Stimulated activated CD8-positive, alpha-beta memory T cell treated with anti-CD3 and anti-CD28 coated beads, Interleukin-7, amount 100 ng/mL, for 1 hour (primary cell): Measurements from ENCODE around the gene SPDYE2B.
"Not testable (repeated sequence)": the region's sequence is repeated elsewhere in the genome, so short reads cannot be mapped to it uniquely, and the experiment has no call there.

Experiments used
- DNase-seq, 2 donors: peaks; one replicate each; pipeline ENCODE4 v3.0.0-alpha.2; 2020; ENCODE audit warnings: low read depth in 2 of 2

The SPDYE2B gene

DNA sequence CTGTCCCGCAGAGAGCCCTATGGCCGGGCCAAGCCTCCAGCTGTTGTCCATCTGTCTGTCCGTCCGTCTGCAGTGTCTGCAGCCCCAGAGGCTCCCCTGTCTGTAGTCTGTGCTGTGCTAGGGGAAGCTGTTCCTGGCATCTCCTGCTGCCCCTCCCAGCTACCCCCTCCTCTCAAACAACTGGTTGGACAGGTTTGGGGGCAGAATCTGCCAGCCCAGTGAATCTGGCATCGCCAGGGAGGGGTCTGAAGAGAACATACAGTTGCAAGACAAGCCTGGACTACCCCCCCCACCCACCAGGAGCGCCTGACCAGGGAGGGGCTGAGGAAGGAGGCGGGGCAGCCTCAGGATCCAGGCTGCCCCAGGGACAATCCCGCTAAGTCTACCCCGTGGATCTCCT lies 7.4 kb upstream of the SPDYE2B start, which contains the start of gene UPK3BL1:
Gene UPK3BL1 (minus strand): TSS at position 101 of the 400 bp plus-strand sequence. CDS start 50 bp downstream, at position 51.
- not testable (repeated sequence) for DNase-seq

DNA sequence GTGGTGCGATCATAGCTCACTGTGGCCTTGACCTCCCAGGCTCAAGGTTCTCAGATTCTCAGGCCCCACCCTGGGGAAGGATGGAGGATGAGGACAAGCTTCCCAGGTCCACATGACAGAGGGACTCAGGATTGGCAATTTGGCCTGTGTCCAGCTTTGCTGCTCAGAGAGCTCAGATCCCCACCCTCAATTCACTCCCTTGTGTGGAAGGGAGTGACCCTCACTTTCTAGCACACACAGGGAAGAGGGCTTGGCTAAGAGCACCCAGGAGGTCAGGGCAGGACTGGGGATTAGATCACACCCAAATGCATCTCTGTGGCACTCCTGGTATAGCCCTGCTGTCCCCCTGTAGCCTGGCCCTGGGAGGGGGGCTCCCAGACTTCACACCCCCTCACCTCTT lies 6.7 kb upstream of the SPDYE2B start:
- not testable (repeated sequence) for DNase-seq

DNA sequence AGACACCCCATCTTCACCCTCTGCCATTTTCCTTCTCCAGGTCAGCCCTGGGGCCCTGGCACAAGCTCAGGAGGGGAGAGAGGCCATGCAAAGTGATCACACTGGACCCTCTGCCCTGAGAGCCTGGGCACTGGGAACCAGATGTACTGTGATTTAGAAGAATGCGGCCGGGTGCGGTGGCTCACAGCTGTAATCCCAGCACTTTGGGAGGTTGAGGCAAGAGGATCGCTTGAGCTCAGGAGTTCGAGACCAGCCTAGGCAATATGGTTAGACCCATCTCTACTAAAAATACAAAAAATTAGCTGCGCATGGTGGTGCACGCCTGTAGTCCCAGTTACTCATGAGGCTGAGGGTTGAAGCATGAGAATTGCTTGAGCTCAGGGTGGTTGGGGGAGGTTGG lies 2.3 kb upstream of the SPDYE2B start:
- DNase-seq = not testable (repeated sequence)

DNA sequence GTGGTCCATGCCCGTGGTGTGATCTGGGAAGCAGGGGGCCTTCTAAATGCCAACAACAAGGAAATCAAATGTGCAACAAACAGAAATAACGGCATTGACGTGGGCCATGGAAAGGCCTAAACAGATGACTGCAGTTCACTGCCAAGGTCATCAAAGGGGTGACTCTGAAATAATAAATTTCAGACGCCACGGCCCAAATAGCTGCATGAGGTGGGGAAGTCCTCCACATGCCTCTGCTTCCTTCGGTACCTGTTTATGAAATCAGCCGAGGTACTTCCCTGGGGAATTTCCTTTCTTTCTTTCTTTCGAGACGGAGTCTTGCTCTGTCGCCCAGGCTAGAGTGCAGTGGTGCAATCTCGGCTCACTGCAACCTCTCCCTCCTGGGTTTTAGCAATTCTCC lies 14.6 kb downstream of the SPDYE2B start:
- DNase-seq = not testable (repeated sequence)

DNA sequence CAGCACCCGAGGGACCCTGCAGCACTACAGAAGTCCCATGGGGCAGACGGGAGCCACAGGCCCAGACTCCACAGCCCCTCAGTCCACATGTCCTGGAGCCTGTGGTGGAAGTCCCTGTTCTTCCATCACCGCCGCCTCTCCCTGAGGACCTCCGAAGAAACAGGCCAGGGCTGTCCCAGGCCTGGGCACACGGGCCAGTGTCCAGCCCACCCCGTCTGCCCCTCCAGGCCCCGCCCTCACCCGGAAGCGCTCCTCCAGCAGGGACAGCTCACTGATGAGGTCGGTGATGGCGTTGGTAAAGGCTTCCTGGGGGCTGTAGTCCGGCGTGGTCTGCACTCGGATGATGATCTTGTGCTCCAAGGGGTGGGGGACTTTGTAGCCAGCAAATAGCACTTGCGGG lies 16.7 kb downstream of the SPDYE2B start:
- DNase-seq = not testable (repeated sequence)

DNA sequence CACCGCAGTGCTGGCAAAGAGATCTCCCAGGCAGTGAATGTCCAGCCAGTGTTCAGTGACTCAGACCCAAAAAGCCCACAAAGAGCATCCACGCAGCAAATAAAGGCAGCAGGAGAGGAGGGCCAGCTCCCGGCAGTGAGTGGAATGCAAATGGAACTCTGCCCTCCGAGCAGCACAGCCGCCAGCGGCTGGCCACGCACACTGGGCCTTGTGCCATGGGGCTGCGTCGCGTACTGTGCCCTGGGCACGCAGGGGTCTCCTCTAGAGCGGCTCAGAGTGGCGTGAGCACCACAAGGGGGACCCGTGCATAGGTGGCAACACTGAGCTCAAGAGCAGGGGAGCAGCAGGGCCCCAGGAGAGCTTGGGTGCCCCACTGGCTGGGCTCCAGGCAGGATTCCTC lies 17.4 kb downstream of the SPDYE2B start:
- not testable (repeated sequence) for DNase-seq

DNA sequence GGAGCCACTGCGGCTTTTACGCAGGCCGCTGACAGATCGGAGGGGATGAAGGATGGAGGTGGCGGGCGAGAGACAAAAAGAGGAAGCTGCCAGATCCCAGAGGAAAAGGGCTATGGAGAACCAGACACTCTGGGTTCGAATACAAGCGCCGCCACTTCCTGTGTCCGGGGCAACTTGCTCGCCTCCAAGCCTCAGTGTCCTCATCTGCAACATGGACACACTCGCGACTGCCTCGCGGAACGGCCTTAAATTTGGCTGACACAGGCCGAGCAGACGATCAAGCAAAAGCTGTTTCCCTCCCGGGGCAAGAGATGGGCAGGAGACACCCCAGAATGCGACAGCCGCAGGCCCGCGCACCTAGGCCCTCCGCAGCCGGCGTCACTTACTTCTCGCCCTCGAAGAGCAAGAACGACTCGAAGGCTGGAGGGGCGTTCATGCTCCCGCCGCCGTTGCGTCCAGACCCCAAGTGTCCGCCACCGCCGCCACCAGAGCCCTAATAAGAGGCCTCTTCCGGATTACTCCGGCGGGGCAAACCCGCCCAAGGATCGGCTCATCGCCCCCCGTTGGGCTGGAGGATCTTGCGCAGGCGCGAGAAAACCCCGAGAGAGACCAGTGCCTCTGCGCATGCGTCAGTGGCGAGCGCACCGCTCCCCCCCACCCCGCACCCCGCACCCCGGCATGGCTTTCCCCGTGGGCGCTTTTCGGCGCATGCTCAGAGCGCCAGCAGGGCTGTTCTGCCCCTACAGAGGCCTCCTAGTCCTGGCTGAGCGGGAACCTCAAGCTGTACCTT lies 21.2 kb downstream of the SPDYE2B start, which contains the start of gene POLR2J2:
Gene POLR2J2 (minus strand): TSS at position 498 of the 790 bp plus-strand sequence. CDS start 62 bp downstream, at position 436.
- DNase-seq = not testable (repeated sequence)

DNA sequence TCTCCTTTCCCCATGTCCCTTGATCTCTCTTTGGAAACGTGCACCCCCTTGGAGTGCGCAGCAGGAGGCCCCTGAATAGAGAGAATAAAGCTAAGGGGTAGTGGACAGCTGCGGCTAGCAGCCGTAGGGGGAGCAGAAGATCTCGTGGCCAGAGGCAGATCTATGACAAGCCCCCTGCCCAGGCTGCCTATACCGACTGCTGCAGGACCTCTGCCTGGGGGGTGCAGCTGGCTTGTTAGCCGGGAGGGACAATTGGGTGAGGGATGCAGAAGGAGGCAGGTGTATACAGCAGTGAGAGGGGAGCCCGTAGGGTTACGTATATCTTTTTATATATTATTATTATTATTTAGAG lies 21.8 kb downstream of the SPDYE2B start:
- not testable (repeated sequence) for DNase-seq

DNA sequence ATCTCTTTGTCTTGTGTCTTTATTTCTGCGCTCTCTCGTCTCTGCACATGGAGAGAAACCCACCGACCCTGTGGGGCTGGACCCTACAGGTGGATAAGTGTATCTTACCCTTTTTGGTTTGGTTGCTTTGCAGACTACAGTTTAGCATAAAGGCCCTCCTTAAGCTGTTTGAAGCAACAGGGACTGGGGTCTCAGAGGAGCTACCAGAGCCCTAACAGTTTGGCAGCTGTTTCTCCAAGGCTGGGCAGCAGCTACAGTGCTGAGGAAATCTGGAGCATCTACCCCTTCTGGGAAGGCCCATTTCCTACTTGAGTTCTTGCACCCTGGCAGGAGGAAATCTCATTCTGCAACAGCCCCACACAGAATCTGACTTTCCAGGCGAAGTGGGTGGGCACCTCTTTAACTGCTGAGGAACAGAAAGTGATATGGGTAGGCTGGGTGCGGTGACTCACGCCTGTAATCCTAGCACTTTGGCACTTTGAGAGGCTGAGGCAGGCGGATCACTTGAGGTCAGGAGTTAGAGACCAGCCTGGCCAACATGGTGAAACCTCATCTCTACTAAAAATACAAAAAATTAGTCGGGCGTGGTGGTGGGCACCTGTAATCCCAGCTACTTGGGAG lies 23.4 kb downstream of the SPDYE2B start:
- not testable (repeated sequence) for DNase-seq

DNA sequence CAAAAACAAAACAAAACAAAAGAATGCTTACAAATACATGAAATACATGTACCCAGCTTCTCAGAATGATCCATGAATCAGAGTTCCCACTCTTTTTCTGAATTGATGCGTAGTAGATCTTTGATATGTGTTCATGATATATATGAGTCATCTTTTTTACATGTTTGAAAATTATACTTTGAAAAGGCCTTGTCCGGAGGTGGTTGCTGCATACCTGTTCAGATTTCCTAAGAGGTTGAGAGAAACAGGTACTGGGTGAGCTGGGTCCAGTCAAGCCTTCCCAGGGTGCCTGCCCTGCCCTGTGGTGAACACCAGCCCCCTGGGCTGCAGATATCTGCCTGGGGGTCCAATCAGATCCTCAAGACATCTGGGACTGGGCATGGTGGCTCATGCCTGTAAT lies 25.4 kb downstream of the SPDYE2B start:
- DNase-seq = not testable (repeated sequence)

DNA sequence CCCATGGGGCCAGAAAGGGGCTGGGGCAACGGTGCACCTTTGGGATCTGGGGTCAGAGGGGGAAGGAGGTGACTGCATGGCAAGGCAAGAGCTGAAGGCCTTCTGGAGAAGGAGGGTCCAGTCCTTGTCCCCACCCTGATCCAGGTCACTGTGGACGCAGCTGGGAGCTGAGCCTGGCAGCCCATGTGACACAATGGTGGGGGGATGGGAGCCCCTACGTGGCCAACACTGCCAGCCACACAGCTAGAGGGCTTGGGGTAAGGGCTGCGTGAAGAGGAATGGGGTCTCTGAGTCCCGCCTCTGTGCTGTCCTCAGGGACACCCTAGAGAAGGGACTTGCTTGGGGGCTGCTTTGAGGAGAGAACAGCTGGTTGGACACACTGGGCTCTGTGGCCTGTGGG lies 30.7 kb downstream of the SPDYE2B start:
- not testable (repeated sequence) for DNase-seq

DNA sequence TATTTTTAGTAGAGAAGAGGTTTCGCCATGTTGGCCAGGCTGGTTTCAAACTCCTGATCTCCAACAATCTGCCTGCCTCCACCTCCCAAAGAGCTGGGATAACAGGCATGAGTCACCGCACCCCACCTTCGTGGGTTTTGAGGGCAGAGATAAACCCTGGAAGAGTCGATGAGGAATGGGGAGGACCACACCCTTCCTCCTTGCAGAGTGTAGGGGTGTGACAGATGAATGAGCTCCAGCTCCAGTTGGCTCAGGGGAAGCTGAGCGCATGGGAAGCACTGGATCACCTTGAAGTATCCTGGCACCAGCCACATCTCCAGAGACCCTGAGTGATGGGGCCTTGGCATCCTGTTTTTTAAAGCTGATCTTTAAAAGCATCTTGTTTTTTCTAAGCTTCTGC lies 32.4 kb downstream of the SPDYE2B start:
- DNase-seq = not testable (repeated sequence)

DNA sequence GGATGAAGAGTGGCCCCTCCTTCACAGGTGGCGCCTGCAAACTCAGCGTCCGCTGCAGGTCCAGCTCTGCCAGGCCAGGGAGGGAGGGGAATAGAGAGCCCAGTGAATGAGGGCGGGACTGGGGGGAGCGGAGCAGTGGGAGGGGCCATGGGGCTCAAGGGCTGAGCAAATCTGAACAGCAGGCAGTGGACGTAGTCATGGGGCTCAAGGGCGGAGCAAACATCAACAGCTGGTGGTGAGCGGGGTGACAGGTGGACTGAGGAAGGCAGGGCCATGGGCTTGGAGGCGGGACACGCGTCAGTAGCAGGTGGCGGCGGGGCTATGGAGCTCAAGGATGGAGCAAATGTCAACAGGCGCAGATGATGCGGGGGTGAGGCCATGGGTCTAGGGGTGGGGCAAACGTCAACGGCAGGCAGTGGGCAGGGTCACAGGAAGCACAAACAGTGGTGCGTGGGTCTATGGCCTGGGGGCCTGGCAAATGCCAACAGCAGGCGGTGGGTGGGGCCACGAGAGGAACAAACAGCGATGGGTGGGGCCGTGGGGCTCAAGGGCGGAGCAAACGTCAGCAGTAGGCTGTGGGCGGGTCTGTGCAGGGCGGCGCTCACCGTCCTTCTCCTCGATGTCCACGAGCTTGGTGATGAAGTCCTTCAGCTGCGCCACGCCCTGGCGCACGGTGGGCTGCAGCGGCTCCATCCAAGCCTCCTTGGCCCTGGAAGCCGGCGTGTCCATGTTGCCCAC lies 38.3 kb downstream of the SPDYE2B start:
- not testable (repeated sequence) for DNase-seq

DNA sequence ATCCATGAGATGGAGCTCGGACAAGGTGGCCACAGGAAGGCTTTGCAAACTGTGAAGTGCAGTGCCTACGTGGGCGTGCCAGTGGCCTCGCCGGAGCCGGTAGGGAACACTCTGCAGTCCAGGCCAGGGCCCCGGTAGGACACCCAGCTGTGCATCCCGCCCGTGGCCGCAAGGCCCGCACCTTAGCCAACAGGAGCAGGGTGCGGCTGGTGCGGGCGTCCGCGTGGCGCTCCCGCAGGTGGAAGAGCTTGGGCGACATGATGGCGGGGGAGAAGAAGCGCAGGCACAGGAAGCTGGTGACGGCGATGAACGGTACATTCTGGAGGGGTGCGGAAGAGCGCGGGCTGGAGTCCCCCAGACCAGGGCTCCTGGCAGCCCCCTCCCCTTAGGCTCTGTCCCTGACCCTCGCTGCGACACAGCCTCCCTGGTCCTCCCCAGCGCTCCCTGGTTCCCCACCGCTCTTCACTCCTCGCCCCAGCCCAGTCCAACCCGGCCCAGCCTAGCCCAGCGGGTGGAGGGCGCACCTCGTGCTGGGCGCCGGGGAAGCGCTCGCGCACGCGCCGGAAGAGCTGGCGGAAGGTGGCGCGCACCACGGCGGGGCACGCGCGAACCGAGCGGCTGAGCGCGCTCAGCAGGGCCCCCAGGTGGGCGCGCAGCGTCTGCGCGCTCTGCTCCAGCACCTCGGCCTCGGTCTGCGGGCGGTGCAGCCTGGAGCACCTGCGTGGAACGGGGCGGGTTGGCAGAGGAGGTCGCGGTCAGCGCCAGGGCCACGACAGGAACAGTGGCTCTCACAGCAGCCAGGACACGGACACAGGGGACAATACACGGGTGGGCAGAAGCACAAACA lies 39.5 kb downstream of the SPDYE2B start:
- DNase-seq = not testable (repeated sequence)

DNA sequence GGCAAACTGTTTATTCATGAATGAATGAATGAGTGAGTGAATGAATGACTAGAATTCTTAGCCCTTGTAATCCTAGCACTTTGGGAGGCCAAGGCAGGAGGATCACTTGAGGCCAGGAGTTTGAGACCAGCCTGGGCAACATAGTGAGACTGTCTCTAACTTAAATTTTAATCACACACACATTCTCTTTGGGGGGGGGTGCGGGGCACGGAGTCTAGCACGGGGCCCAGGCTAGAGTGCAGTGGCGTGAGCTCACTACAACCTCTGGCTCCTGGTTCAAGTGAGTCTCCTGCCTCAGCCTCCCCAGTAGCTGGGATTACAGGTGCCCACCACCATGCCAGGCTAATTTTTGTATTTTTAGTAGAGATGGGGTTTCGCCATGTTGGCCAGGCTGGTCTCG lies 40.5 kb downstream of the SPDYE2B start:
- DNase-seq = not testable (repeated sequence)

DNA sequence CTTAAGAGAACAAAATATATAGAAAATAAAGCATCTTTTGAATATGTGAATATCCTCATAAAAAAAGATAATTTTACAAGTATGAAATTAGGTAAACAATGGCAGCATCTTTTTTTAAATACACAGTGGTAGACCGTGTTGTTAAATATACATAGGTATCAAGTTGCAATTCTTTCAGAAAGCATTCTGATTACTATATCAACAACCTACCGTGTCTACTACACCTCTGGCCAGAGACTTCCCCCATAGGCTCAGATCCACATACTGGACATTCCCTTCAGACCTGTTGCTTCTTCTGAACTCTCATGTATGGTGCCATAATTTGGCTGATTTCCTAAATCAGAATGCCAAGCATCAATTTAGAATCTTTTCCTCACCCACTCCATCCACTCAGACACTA lies 43.9 kb downstream of the SPDYE2B start:
- not testable (repeated sequence) for DNase-seq

DNA sequence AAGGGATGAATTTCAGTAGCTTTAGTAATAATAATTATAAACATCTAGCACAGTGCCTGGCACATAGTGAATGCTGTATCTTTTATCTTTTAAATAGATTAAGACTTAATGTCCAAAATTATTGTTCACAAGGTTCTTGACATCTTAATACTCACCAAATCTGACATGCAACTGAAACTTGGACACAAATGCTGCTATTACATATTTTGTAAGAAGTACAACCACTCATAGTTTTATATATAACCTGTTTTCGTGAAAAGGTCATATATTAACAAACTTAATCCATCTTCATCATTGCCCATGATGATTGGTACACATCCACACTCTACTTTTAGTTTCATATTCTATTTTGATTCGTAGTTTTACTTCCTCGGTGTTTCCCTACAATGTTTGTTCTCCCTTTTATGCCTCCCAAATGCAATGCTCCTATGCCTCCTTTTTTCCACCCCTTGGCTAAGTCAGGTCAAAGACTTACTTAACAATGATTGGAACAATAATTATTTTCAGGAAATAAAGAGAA lies 45.0 kb downstream of the SPDYE2B start:
- not testable (repeated sequence) for DNase-seq

DNA sequence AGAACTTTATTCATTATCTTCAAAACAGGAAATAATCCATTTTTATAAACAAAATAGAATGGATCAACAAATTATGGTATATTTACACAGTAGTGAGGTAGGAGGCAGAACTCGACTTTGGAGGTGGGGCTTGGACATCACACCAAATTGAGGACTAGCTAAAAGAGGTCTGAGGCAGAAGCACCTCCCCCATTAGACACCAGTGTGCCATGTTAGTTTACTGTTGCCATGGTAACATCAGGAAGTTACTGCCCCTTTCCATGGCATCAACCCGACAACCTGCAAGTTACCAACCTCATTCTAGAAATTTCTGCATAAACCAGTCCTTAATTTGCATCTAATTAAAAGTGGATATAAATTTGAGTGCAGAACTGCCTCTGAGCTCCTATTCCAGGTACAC lies 45.9 kb downstream of the SPDYE2B start:
- DNase-seq = not testable (repeated sequence)

DNA sequence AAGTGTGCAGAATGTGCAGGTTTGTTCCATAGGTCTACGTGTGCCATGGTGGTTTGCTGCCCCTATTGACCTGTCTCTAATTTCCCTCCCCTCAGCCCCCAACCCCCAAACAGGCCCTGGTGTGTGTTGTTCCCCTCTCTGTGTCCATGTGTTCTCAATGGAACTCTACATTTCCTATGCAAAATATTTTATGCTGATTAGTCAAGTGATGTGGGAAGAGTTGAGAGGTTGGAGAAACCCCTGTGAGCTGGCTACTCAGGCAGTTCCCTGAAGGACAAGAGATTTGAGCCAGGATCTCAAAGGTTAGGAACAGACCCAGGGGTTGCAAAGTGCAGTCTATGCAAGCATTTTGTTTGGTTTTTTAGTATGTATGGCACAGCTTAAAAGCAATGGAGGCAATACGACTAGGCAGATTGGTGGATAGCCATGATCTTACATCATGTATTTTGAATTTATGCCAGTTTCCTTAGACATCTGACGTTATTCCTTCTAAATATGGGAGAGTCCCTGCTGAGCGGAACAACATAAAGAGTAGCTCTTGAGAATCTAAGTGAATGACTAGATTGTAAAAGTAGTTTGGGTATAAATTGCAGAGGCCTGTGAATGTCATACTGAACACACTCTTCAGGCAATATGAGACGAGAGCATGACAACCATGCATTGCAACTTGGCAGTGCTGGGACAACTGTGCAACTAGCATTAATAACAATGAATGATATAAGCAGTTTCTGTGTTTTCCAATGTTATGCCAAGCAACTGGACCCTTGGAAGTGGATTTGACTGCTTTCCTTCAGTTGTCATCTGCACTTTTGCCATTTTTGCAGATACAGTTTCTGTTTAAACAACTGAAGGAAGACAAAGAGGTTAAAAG lies 47.8 kb downstream of the SPDYE2B start:
- DNase-seq = not testable (repeated sequence)
